GM19099 (cell line): Measurements from ENCODE around the gene AAK1.

Experiments used
- POLR2A ChIP-seq: IDR thresholded peaks from 3 replicates; pipeline ENCODE4 v1.6.1; 2011; ENCODE audit warnings: low read depth; ENCODE audit not compliant: insufficient read length; ENCODE audit errors: extremely low read depth

The AAK1 gene

GRCh38 chr2:69589973-69590652 lies 53.4 kb downstream of the AAK1 start:
- no peak for TF ChIP-seq POLR2A

DNA sequence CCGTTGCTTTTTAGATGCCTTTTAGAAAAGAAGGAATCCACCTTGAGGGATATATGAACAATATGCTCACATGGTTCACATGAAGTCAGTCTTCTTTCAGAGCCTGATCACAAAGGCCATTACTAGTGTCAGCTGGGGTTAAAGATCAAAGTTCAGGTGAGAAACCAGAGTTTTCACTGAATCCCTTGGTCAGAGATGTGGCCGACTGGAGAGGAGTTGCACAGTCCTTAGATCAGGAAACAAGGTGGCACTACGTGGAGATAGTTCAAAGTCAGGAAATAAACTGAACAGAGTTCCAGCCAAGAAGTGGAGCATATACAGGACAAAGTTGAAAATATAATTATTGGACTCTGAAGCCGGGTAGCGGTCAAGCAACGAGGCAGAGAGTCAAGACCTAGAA lies 54.6 kb downstream of the AAK1 start:
- TF ChIP-seq POLR2A, result no peak

DNA sequence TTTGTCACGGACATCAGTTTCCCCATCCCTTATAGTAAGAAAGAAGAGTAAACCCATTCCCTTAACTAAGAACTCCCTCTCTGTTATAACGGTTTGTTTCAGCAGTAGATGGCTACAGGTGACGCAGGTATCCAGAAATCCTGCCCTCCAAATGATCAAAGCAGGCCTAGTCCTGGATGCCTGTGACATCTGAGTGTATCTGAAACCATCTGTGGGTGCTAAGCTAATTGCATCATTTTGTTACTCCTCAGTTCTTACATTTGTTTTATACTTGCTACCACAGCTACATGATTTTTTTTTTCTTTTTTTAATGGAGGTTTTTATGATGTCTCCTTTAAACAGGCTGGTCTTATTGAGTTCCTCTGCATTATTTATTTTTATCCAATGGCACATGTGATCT lies 55.1 kb downstream of the AAK1 start:
- no peak for TF ChIP-seq POLR2A

DNA sequence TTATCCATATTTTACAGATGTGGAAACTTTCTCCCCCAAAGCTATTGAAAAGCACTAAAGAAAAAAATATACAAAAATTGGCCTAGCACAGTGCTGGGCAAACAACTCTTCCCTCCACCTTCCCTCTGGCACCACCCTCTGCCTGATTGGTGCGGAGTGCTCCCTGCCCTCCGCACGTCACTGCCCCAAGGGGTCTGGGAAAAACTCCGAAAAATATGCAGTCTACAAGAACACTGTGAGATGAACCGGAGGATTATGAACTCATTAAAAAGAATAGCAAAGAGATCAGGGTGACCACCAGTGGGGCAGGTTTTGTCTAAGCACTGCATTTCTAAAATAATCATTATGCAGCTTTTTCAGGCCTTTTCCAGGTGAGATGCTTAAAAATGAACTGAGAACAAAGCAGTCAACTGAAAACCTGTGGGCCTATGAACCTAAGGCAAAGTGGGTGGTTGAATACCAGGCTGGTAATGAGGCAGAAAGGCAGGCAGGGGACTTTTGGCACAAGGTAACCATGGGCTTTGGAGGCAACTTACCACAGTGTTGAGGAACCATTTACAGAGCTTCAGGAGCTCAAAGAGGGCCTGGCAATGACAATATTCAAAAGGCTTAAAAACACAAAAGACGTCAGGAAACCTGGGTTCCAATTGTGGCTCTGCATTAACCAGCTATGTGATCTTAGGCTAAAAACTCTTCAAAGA lies 57.5 kb downstream of the AAK1 start:
- no peak for TF ChIP-seq POLR2A

DNA sequence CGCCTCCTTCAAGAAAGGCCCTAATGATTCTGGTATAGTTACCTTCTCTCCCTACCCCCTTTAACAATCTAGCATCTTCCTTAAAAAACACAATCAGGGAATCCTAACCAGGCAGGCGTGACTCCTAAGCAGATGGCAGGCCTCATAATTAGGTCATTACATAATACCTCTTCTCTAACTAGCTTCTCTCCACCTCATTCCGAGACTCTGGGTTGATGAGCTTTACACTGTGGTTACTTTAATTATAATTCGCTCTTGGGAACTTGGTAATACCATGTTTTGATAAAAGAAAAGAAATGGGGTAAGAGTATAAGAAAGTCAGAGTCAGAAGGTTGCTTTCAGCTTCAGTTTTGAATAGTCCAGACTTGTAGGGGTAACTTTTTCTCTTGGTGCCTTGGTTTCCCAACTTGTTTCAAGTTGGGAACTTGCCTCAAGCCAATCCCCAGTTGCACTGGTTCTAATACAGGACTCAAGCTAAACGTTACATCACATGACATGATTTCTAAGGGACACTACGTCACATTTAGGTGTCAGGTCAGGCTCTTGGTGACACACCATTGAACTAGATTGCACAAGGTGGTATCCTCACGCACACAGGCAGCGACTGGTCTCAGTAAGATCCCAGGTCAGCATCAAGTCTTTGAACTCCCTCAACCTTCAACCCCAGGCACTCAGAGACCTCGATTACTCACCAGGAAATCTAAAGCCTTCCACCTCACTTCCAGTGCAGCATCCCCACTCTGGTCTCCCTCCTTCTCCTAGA lies 59.2 kb downstream of the AAK1 start:
- no peak for TF ChIP-seq POLR2A

GRCh38 chr2:69583321-69583833 lies 60.2 kb downstream of the AAK1 start:
- no peak for TF ChIP-seq POLR2A

GRCh38 chr2:69582582-69583176 lies 60.9 kb downstream of the AAK1 start:
- TF ChIP-seq POLR2A, result no peak

DNA sequence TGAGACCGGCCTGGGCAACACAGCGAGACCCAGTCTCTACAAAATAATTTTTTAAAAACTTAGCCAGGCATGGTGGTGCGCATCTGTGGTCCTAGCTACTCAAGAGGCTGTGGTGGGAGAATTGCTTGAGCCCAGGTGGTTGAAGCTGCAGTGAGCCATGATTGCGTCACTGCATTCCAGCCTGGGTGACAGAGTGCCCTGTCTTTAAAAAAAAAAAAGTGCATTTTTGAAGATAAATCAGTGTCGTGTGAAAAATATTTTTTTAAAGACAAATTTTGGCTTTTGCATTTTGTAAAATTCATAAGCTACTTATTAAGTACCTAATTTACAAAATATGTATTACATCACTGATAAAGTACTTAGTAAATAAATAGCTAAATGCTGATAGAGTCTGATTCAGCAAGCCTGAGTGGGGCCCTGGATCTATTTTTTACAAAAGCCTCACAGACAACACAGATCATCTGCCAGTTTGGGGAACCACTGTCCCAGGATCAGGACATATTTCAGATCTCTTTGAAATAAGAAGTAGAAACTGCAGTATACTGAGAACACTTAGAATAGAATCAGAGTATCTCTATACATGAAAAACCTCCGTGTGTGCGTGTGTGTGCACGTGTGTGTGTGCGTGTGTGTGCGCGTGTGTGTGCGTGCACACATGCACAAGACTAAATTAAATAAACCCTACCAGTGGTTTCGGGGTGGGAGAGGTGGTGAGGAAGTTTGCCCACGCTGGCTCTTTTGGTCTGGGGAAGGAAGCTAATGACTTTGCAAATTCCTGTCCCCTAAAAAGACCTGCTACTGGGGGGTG lies 61.6 kb downstream of the AAK1 start:
- no peak for TF ChIP-seq POLR2A

DNA sequence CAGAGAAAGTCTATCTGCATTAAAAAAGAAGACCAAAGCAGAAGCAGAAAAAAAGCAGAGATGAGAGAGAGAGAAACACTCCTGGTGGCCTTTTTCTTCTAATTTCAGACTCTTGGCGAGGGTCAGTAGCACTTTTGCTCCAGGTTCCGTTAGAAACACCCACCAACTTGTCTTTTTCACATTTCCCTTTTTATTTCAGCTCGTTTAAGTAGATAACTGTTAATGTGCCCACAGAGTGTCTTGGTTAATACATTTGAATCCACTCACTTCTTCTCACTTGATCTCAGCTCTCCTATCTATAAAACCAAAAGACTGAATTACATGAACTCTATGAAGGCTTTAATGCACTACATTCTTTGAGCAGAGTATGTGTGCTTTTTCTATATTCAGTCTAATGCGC lies 63.1 kb downstream of the AAK1 start:
- TF ChIP-seq POLR2A, result no peak

DNA sequence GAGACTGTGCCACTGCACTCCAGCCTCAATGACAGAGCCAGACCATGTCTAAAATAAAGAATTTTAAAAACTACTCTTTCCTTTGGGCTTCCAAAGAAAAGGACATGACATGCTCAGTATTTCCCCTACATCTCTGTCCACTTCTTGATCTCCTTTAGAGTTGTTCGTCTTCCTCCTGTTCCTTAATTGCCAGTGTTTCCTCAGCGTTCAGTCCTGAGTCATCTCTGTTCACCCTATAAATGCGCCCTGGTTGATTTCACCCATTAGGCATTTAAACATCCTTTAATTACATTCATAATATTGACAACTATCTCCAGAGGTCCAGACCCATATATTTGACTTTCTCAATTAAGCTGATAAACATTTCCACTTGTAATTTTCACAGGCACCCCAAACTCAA lies 64.0 kb downstream of the AAK1 start:
- TF ChIP-seq POLR2A, result no peak

DNA sequence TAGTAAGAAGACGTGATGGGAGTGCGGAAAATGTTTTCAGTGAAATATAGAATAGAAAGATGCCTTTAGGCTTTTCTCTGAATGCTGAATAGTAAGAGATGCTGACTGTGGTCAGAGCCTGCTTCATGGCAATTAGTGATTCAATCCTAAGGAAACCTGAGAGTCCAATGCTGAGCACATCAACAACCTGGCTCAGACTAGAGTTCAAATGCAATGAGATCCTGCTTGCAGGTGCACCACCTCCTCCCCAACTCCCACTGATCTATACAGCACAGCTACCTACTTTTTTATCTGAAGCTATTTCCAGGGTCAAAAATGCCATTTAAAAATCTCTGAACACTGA lies 65.4 kb downstream of the AAK1 start:
- TF ChIP-seq POLR2A, result no peak

DNA sequence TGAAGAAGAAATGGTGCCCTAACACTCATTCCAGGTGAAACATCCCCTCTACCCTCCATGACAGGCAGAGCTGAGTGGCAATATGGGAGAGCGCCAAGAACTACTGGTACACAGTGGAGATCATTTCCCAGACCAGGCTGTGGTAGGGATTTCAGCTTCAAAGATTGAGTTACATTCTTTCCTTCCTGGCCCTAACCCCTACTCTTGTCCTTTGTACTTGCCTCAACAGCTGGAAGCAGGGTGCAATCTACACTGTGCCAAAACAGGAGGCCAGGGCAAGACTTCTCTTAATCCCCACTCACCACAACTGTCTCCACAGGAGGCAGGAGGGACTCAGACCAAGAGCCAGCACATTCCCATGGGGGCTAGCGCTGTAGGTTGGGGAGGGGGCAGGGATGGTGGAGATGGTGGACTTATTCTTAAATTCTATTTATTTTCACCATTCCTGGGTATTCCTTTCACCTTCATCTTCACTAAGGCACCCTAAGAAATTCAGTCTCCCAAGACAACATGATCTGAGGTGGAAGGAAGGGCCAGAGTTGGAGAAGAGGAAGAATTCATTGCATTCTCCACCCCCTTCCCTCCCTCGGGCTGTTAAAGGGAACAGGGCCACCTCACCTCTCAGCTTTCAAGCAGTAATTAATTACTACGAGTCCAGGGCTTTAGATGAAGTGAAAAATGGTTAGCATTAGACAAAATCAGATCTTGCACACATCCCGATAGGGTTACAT lies 65.9 kb downstream of the AAK1 start:
- no peak for TF ChIP-seq POLR2A

DNA sequence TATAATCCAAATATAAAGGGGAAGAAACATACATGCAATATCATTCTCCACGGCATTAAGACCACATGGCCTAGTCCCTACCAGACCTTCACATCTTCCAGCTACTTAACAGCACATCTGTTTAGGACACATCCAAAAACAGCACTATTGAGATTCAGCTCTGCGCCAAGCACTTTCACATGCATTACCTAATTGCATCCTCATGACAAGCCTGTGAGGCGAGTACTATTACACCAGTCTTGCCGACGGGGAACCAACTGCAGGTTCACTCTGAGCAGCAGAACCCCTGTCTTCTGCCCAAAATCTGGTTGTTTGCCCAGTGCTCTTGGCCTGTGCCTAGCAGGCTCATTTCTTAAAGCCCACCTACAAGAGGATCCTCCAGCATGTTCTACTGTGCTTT lies 66.7 kb downstream of the AAK1 start:
- TF ChIP-seq POLR2A, result no peak

- TF ChIP-seq POLR2A, result no peak
Observed at GRCh38 chr2:69575926-69576325, 67.6 kb downstream of the AAK1 start.
